Spleen (tissue), 7 donors: ENCODE measurements around the gene MXRA7.

Experiments used
- POLR2A ChIP-seq, 3 donors: fragments of 450-650 bp; IDR thresholded peaks; one replicate each; pipeline ENCODE4 v1.5.1; 2017; ENCODE audit warnings: antibody characterized with exemption in 3 of 3, mild to moderate bottlenecking in 1 of 3
- POLR2AphosphoS5 ChIP-seq, 3 donors: sonication (generic); formaldehyde crosslinking; IDR thresholded peaks; one replicate each; pipeline ENCODE4 v1.5.1; 2017; ENCODE audit warnings: antibody characterized with exemption in 3 of 3
- TF ChIP-seq, protein P1 (sequence below), 11 experiments: fragments of 200-600 bp in 7 of 11; fragments of 450-650 bp in 4 of 11; sonication (generic) in 4 of 11; IDR thresholded peaks in 8 of 11; conservative IDR thresholded peaks in 3 of 11; 1 replicate in 7 of 11; 2 replicates in 4 of 11; pipeline versions ENCODE4 v1.4.0 to v1.8.0; 2016 to 2021; ENCODE audit warnings: antibody characterized with exemption in 11 of 11, inconsistent platforms in 4 of 11, mild to moderate bottlenecking in 1 of 11
- donor health status: DM: no; HTN: no; CAD: no; lungs with moderate emphysema.
- donor health status: DM: no; HTN: no; CAD: no.
- donor health status: DM: no; HTN: no; CAD: no.

DNA sequence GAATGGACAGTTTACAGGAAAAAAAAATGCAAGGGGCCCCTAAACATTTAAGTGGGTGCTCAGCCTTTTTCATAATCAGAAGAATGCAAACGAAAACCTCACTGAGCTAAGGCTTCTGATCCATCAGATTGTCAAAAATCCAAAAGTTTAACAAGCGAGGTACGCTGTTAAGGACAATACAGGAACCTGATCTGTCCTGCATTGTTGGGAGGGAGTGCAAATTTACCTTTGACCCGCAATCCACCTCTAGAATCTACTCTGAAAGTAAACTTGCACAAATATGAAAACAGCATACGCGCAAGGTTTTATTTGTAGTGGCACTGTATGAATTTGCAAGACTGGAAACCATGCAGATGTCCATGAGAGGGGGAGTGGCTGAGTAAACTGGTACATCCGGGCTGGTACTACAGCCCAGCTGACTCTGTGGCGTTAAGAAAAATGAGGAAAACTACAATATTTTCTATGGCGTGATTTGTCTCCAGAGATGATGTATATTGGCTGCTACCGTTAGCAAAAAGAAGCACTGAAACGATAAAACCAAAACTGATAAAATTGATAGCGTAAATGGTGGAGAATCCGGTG is 38.4 kb downstream of the MXRA7 start:
- TF ChIP-seq, protein P1, sequence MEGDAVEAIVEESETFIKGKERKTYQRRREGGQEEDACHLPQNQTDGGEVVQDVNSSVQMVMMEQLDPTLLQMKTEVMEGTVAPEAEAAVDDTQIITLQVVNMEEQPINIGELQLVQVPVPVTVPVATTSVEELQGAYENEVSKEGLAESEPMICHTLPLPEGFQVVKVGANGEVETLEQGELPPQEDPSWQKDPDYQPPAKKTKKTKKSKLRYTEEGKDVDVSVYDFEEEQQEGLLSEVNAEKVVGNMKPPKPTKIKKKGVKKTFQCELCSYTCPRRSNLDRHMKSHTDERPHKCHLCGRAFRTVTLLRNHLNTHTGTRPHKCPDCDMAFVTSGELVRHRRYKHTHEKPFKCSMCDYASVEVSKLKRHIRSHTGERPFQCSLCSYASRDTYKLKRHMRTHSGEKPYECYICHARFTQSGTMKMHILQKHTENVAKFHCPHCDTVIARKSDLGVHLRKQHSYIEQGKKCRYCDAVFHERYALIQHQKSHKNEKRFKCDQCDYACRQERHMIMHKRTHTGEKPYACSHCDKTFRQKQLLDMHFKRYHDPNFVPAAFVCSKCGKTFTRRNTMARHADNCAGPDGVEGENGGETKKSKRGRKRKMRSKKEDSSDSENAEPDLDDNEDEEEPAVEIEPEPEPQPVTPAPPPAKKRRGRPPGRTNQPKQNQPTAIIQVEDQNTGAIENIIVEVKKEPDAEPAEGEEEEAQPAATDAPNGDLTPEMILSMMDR (IDR thresholded peaks at IDR 0.05 in 8 of 11, conservative IDR thresholded peaks at IDR 0.05 in 3 of 11): no peak
- TF ChIP-seq POLR2AphosphoS5 (IDR thresholded peaks at IDR 0.05) (no peak), POLR2A (IDR thresholded peaks at IDR 0.05) (no peak)
